SU-DHL-6 (cell line): ENCODE data around the gene ACAP3.
A peak's percentile ranks its signal among the peaks of the same experiment; 100 is the strongest.

ENCODE experiments used
- H2AFZ ChIP-seq: fragments of 200-600 bp; sonication (generic); 2 replicates; pipeline ENCODE4 v1.6.1; 2014; ENCODE audit warnings: low read depth, mild to moderate bottlenecking, moderate library complexity, mixed read lengths, antibody characterized with exemption, low read length; ENCODE audit not compliant: severe bottlenecking
- H3F3A ChIP-seq: fragments of 200-600 bp; shearing (Covaris generic); 2 replicates; pipeline ENCODE4 v1.6.0; 2016; ENCODE audit warnings: antibody characterized with exemption, mild to moderate bottlenecking; ENCODE audit not compliant: insufficient read depth
- H3K27ac ChIP-seq: fragments of 200-600 bp; sonication (generic); 2 replicates; pipeline ENCODE4 v1.5.1; 2016; ENCODE audit warnings: low read depth, mild to moderate bottlenecking, low read length, moderate library complexity, mixed read lengths
- H3K27me3 ChIP-seq: fragments of 200-600 bp; sonication (generic), shearing (Covaris generic); 2 replicates; pipeline ENCODE4 v1.6.0; 2014; ENCODE audit warnings: mild to moderate bottlenecking, low read length
- H3K36me3 ChIP-seq: fragments of 200-600 bp; sonication (generic); 2 replicates; pipeline ENCODE4 v1.6.1; 2014; ENCODE audit warnings: mild to moderate bottlenecking, low read length, mixed read lengths
- H3K4me2 ChIP-seq: fragments of 300-600, 200-600 bp; shearing (Covaris generic), sonication (generic); 2 replicates; pipeline ENCODE4 v1.6.0; 2014; ENCODE audit warnings: low read length, low read depth, mild to moderate bottlenecking; ENCODE audit not compliant: poor library complexity, severe bottlenecking
- H3K4me3 ChIP-seq: fragments of 200-600 bp; sonication (generic); 2 replicates; pipeline ENCODE4 v1.5.1; 2014; ENCODE audit warnings: antibody characterized with exemption, low read length, mild to moderate bottlenecking, mixed read lengths; ENCODE audit not compliant: insufficient read depth, poor library complexity, severe bottlenecking
- H3K79me2 ChIP-seq: fragments of 200-600 bp; sonication (generic); 2 replicates; pipeline ENCODE4 v1.6.1; 2014; ENCODE audit warnings: mild to moderate bottlenecking, low read length, moderate library complexity; ENCODE audit not compliant: insufficient read depth
- H3K9ac ChIP-seq: fragments of 200-600 bp; sonication (generic); 2 replicates; pipeline ENCODE4 v1.7.0; 2014; ENCODE audit warnings: mild to moderate bottlenecking, low read length
- H3K9me2 ChIP-seq: fragments of 200-600 bp; sonication (generic); replicated peaks from 2 replicates; pipeline ENCODE4 v1.6.1; 2014; ENCODE audit warnings: low read length; ENCODE audit not compliant: insufficient read depth
- H3K9me3 ChIP-seq: fragments of 200-600 bp; sonication (generic); 2 replicates; pipeline ENCODE4 v1.6.1; 2014; ENCODE audit warnings: low read length, mixed read lengths; ENCODE audit not compliant: insufficient read depth
- H4K20me1 ChIP-seq: fragments of 200-600 bp; sonication (generic); 2 replicates; pipeline ENCODE4 v1.6.1; 2014; ENCODE audit warnings: low read depth, mild to moderate bottlenecking, antibody characterized with exemption, low read length, moderate library complexity, mixed read lengths
- CTCF ChIP-seq: fragments of 200-600 bp; sonication (generic); IDR thresholded peaks from one replicate; pipeline ENCODE4 v1.5.1; 2017; ENCODE audit warnings: antibody characterized with exemption, mild to moderate bottlenecking, low read length, moderate library complexity; ENCODE audit not compliant: insufficient read depth, poor library complexity, severe bottlenecking
- EZH2phosphoT487 ChIP-seq: fragments of 200-600 bp; sonication (generic), shearing (Covaris generic); conservative IDR thresholded peaks from 2 replicates; pipeline ENCODE4 v1.6.1; 2018; ENCODE audit warnings: mild to moderate bottlenecking, antibody characterized with exemption, low read length, moderate library complexity, mixed read lengths

Gene ACAP3

GRCh38 chr1:1279028-1279427, 28.7 kb downstream of the ACAP3 start:
- Histone ChIP-seq H3K79me2 (no peaks in the 10 kb centered on the region), H4K20me1 (no peaks in the 10 kb centered on the region), H3F3A (no peaks in the 10 kb centered on the region), H3K9me3 (no peaks in the 10 kb centered on the region), H2AFZ (no peak overlapping the region), H3K27ac (no peak overlapping the region), H3K9me2 (no peaks in the 10 kb centered on the region), H3K27me3 (no peaks in the 10 kb centered on the region), H3K4me2 (no peak overlapping the region), H3K36me3 (no peaks in the 10 kb centered on the region), H3K9ac (no peak overlapping the region), H3K4me3 (no peak overlapping the region)
- TF ChIP-seq CTCF (no peak), EZH2phosphoT487 (no peak)

DNA sequence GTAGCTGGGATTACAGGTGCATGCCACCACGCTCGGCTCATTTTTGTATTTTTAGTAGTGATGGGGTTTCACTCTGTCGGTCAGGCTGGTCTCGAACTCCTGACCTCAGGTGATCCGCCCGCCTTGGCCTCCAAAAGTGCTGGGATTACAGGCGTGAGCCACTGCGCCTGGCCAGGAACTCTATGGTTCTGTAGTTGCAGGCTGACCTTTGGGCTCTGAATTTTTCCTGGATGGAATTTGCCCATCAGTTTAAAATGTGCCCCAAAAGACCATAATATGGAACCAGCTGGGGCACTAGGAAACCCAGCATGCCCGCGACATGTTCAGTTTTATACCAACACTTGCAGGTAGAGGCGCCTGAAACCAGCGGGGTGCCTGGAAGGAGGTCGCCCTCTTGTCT, 29.1 kb downstream of the ACAP3 start:
- no peak overlapping the region for H2AFZ ChIP-seq
- no peaks in the 10 kb centered on the region for H3K79me2 ChIP-seq
- no peaks in the 10 kb centered on the region for H3K27me3 ChIP-seq
- H3F3A ChIP-seq, result no peaks in the 10 kb centered on the region
- H3K9me3 ChIP-seq, result no peaks in the 10 kb centered on the region
- H4K20me1 ChIP-seq, result no peaks in the 10 kb centered on the region
- no peaks in the 10 kb centered on the region for H3K36me3 ChIP-seq
- H3K4me3 ChIP-seq, result no peak overlapping the region
- H3K9ac ChIP-seq, result no peak overlapping the region
- H3K9me2 ChIP-seq, result no peaks in the 10 kb centered on the region
- H3K27ac ChIP-seq, result no peak overlapping the region
- H3K4me2 ChIP-seq, result no peak overlapping the region
- no peak for TF ChIP-seq CTCF
- TF ChIP-seq EZH2phosphoT487, result no peak

DNA sequence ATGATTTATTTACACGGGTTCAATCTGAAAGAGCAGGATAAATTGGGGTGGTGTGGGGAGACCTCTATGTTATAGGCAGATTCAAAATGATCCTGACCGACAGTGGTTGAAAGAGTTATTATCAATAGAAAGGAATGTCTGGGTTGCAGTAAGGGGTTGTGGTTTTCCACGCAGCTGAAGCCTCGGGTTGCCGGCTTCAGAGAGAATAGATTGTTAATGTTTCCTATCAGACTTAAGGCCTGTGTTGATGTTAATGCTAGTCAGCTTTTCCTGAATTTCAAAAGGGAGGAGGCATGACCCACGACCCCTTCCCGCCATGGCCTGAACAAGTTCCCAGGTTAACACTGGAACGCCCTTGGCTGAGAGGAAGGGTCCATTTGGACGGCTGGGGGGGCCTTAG, 31.9 kb downstream of the ACAP3 start:
- Histone ChIP-seq H3K4me3 (no peak overlapping the region), H3F3A (no peaks in the 10 kb centered on the region), H3K9ac (no peak overlapping the region), H2AFZ (no peak overlapping the region), H3K36me3 (no peaks in the 10 kb centered on the region), H3K27ac (no peak overlapping the region), H3K9me3 (no peaks in the 10 kb centered on the region), H3K4me2 (no peak overlapping the region), H3K9me2 (no peaks in the 10 kb centered on the region), H3K27me3 (no peaks in the 10 kb centered on the region), H3K79me2 (peaks cover 25% of the 10 kb centered on the region), H4K20me1 (peaks cover 4% of the 10 kb centered on the region; the same call in 1 of the 2 replicates)
- no peak for TF ChIP-seq EZH2phosphoT487
- TF ChIP-seq CTCF, result no peak

- Histone ChIP-seq H4K20me1 (peaks cover 4% of the 10 kb centered on the region; the same call in 1 of the 2 replicates), H2AFZ (no peak overlapping the region), H3K9ac (no peak overlapping the region), H3K9me3 (no peaks in the 10 kb centered on the region), H3K27me3 (no peaks in the 10 kb centered on the region), H3F3A (no peaks in the 10 kb centered on the region), H3K79me2 (peaks cover 33% of the 10 kb centered on the region), H3K9me2 (no peaks in the 10 kb centered on the region), H3K4me3 (no peak overlapping the region), H3K36me3 (no peaks in the 10 kb centered on the region), H3K4me2 (peak overlapping the region; percentile 81), H3K27ac (no peak overlapping the region)
- TF ChIP-seq CTCF (no peak), EZH2phosphoT487 (no peak)
Measured at GRCh38 chr1:1274931-1275431, 32.7 kb downstream of the ACAP3 start.
